ENCODE results near the gene FOXP1.
"Not testable (repeated sequence)": the region's sequence is repeated elsewhere in the genome, so short reads cannot be mapped to it uniquely, and the experiment has no call there.

FOXP1 gene

GRCh38 chr3:71446260-71446659 is 137.3 kb downstream of the FOXP1 start:
- no peak for DNase-seq

DNA sequence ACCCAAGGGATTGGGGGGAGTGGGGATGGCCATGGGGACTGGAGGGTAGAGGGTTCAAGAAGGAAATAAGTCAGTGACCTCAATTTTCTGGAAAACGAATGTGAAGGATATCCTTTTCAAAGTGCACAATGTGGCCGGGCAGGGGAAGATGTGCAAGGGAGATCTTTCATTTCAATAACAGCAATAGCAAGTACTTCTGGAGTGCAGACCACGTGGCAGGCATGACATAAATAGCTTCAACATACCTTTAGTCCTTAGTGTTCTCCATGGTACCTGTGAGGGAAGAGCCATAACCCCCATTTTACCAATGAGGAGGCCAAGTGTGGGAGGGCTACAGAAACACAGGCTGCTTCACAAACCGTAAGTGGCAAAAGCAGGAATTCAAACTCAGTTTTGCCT is 138.7 kb downstream of the FOXP1 start:
- no peak for DNase-seq

DNA sequence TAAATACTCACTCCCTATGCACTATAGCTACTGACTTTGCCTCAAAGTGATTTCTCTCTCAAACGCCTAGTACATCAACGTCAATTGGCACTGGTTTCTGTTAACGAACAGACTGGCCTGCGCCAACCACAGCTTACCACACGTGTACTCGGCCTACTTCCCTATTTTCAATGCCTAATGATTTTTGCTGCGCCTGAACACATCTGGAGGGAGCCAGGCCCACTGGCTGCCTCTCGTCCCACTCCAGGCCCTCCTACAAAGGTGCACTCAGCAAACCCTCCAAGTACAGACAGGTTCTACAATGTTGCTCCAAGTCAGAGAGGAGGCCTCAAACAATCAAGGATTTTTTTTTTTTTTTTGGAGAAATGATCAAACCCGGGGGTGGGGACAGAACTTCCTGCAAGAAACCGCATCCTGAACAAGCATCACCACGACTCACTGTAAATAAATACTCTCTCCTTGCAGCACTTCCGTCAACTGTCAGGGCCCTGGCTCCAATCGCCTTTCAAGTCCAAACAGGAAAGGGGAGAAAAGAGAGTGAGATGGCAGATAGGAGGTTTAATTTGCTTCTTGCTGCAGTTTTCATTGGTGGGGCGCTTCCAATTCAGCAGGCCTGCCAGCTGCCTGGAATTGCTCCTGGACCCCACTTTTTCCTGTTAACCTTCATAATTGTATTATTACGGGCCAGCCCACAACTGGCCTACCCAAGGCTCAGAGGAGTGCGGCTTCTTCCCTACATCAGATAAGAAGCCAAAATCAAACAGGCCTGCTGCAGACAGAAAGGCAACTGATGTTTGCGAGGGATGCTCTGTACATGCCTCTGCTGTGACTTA is 139.3 kb downstream of the FOXP1 start:
- DNase-seq = no peak

DNA sequence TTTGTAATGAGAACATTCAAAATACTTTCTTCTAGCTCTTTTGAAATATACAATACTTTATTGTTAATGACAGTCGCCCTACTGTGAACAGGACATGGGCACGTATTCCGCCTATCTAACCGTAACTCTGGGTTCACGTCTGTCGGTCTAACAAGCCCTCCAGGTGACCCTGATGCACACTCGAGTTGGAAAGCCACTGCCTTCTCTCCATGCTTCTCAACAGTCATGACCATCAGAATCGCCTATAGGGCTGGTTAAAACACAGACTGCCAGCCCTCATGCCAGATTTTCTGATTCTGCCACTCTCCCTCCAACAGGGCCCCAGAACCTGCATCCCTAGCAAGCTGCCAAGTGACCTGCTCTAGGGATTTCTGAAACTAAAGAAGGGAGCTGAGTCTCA is 140.2 kb downstream of the FOXP1 start:
- no peak for DNase-seq

DNA sequence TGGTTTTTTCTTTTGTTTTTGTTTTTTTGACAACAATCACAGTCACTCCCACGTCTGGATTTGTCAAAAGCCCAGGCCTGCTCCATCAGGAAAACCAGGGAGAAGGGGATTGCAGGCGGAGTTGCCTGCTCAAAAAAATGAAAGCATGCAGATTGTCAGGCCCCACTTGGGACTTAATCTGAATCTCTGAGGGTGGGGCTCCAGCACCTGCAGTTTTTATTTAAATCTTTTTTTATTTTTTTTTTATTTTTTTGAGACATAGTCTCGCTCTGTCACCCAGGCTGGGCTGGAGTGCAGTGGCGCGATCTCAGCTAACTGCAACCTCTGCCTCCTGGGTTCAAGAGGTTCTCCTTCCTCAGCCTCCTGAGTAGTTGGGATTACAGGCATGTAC is 140.9 kb downstream of the FOXP1 start:
- no peak for DNase-seq

DNA sequence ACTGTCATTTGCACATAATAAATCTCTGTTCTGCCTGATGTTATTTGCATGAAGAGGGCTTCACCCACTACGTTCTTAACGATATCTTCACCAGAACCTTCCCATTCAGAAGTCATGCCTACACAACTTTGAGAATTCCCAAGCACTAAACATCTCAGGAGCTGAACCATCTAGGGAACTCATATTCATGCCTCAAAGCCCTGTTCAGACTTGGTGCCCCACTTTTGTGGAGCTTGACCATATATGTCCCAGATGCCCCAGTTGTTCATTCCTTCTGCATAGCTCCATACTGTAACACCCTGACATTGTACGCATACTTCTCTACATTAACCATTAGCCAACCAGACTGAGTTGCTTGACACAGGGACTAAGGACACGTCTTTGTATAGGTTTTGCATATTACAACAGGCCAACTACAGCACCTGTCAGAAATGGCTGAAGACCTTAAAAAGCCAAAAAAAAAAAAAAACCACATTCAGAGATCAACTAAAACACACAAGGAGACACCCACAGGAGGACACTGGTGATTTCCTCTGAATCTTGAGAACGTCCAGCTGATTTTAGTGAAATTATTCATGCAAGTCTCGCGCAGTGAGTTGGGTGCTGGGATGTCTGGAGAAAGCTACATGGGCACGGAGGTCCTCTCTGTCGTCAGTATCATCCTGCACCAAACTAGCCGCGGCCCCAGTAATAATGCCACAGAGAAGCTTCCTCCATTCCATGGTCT is 141.4 kb downstream of the FOXP1 start:
- no peak for DNase-seq

DNA sequence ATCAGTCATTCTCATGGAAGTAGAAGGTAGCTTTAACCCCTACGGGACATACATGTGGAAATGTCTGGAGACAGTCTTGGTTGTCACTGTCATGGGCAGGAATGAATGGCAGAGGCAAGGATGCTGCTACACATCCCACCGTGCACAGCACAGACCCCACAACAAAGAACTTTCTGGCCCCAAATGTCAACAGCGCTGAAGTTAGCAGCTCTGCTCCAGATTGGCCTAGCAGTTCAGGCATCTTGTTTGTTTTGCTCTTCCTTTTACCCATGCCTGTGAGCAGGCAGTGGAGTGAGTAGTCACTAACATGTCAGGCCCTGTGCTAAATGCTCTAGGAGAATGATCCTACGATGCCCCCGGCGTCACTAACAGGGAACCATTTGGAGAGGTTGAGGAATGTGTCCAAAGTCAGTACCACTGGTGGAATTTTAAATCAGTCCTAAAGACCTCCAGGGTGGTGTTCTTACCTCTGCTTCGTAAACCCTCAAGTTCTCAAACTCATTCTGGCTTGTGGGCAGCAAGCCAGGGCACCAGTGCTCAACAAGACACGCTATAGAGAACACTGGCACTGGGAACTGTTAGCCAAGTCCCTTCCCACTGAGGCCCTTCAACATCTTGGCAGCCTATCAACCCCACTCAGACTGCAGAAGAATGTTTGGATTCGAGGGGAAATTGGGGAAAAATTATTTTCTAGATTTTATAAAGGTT is 142.2 kb downstream of the FOXP1 start:
- DNase-seq = no peak

DNA sequence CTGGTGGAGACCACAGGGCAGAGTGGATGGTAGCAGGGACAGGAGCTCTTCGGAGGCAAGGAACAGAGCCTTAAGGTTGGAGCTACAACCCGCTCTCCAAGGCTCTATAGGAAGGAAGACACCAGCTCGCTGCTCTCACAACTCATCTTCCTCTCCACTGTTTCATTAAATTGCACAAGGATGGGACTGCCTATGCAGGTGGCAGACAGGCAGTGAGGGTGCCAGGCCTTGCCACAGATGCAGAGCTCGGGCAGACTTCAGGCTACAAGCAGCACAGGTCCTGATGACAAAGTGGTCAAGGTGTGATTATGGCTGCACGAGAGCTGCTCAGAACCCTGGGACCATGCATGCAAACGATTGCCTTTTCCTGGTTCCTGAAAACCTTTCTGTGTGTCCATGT is 144.6 kb downstream of the FOXP1 start:
- DNase-seq = no peak

DNA sequence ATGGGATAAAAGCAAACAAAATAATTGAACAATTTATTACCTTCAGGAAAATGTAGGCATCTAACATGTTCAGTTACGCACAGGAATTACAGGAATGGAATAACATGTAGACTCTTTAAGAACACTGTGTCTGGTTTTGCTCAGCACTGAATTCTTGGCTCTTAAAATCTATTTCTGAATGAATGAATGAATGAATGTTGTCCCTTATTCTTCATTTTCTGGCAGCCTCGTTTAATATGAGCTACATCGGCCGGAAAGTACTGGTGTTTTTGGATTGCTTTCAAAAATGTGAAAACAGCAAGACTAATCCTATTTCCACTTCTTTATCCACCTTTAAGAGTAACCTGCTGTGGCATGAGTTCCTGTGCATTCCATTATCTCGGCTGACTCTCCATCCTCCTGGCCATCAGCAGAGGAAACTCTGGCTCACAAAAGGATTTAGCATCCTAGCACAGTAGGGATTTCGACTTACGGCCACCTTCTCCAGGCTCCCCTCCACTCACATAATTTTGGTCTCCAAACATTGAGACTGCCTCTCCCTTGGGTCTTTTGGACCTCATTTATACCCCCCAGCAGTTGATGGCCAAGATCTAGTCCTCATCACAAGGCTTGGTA is 145.3 kb downstream of the FOXP1 start:
- no peak for DNase-seq

DNA sequence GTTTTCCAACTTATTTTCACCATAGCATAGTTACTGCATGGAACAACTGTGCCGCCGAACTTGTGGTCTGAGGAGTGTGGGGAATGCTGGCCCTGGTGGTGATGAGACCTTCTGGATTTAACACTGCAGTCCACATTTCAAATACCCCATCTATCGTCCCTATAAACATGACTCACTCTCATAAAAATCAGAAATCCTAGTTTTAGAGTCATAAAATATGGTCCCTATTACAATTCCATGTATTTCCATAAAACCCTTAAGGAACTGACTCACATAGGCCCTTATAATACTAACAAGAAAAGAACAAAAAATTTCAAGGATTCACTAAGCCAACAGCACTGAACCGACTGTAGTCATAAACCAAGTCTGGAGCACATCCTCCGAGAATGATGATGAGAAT is 147.2 kb downstream of the FOXP1 start:
- no peak for DNase-seq

- DNase-seq = not testable (repeated sequence)
Measured at GRCh38 chr3:71435836-71436235, 147.7 kb downstream of the FOXP1 start.

DNA sequence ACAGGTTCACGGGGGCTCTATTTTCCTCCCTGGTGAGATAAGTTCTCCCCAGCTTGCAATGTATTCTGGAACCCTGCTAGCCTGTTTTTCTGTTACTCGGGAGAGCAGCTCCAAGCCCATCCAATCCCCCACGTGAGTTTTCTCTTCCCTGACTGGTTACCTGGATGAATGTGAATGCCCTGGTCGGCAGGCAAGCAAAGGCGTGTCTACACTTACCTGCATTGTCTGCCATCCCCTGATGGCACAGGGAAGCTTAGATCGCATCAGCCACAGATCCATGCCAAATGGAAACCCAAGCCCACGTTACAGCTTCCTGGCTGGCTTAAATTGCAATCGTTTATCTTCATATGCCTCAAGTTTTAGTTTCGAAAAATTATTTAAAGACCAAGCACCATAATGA is 149.9 kb downstream of the FOXP1 start:
- DNase-seq = no peak

GRCh38 chr3:71432044-71432975 is 151.2 kb downstream of the FOXP1 start:
- no peak for DNase-seq

GRCh38 chr3:71430941-71431552 is 152.5 kb downstream of the FOXP1 start:
- no peak for DNase-seq

DNA sequence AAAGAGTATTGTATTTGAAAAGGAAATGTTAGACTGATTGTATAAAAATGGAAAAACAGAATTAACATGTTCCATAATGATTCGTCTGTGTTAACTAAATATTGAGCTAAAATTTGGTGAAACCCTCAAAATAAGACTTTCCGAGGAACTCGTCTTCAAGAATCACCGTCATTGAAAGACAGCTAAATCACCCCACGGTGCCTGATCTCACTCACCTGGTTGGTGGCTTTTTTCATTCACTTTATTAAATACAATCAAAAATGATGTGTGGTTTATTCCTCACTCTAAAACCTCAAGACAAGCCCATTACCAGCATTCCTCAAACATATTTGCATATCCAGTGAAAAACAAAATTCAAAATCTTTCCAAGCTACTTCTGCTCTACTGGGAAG is 153.9 kb downstream of the FOXP1 start:
- DNase-seq = no peak

DNA sequence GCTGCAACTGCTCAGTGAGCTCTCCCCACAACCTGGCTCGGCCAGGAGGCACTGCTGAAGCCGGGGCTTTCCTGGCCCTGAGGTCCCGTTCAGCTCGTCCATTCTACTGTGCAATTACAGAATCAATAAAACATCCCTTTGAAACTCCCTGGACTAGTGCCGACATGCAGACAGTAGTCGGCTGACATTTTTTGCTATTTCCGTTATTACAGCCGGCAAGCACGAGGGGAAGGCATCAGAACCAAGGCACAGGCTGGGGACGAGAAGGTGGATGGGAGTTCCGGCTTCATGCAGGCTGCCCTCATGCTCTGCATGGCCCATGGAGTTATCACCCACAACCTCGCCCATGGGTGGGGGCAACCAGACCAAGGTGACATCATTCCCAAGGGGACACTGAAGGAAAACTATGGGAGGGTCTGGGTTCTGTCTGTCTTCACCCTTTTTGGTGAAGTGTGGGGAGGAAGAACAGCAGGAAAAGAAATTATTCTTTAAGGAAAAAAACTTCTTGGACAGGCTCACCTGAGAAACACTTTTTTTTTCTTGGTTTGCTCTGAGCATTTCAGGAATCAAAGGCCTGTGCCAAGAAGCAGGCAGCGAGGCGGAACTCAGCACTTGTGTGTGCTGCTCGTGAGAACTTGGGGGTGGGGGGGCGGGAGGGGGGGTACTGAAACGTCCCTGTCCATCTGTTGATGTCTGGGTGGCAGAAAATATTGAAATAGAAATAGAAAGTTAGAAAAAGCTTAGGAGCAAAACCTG is 154.5 kb downstream of the FOXP1 start:
- no peak for DNase-seq

GRCh38 chr3:71425491-71426071 is 157.9 kb downstream of the FOXP1 start:
- DNase-seq = no peak

DNA sequence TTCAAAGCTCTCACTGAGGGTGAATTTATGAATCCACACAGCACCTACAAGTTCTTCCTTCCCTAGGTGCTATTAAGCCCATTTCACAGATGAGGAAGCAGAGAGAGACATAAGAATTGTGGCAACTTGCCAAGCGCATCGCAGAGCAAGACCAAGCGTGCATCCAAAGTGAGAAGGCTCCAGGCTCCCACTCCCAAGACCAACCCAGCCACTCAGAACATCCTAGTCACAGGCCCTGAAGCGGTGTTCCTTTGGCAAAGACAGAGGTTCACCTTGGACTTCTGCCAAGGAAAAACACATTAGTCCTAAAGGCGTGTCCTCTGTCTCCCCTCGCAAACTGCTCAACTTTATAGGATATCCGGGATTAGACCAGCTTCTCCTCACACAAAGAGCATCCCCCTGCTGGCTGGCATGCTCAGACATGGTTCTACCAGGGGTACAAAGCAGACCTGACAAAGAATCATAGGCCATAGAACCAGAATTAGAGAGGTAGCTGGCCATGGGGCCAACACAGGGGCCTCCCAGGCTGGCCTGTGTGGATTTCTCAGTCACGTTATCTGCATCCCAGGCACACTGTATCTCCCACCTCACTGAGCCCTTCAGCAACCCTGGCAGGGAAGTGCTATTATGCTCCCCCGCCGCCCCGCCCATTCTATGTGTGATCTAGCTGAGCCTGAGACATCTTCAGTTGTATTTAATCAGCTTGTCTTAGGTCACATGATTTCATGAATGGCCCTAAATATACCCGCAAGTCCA is 160.2 kb downstream of the FOXP1 start:
- no peak for DNase-seq

DNA sequence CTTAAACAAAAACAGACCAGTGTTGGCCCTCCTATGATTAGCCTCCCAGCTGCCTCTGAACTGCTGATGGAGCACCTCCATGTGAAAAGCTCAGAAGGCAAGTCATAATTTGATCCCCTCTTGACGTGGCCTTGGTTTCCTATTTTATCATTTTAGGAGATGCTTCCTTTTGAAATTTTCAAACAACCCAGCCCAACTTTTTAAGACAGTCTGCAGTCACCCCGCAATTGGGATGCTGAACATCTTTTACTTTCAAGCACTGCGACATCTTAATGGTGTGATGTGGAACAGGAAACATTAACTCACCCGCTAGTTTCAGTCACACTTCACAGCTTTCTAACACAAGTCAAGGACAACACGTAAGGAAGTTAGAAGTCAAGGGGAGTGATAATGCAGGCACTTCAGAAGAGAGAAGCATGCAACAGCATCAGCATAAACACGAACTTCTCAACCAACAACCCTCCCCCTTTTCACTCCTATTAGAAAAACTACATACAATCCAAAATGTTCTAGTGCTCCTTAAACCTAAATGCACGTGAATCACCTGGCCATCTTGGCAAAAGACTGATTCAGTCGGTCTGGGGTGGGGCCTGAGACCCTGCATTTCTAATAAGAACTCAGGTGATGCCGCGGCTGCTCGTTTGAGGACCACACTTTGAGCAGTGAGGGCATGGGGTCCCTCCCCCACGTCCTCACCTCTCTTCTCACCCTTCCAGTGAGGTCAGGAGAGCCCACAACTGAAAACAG is 161.5 kb downstream of the FOXP1 start:
- DNase-seq = no peak
